GM19452 (cell line): Measurements from ENCODE around the gene UROC1.

Experiments used
- ATAC-seq: cut with Tn5 transposase; IDR thresholded peaks from one replicate; pipeline ENCODE4 v1.9.1; 2021; ENCODE audit not compliant: unreplicated experiment

Gene UROC1

GRCh38 chr3:126517986-126518778, 609 bp upstream of the UROC1 start:
- ATAC-seq = no peak

- no peak for ATAC-seq
Observed at GRCh38 chr3:126516936-126517290, 660 bp downstream of the UROC1 start.

- ATAC-seq = no peak
Observed at GRCh38 chr3:126516152-126516935, 1.2 kb downstream of the UROC1 start.

GRCh38 chr3:126515066-126515706, 2.4 kb downstream of the UROC1 start:
- no peak for ATAC-seq

- no peak for ATAC-seq
Observed at GRCh38 chr3:126514161-126514560, 3.4 kb downstream of the UROC1 start.

GRCh38 chr3:126512916-126513650, 4.5 kb downstream of the UROC1 start:
- no peak for ATAC-seq

GRCh38 chr3:126512026-126512425, 5.5 kb downstream of the UROC1 start:
- ATAC-seq = no peak

GRCh38 chr3:126511291-126511690, 6.3 kb downstream of the UROC1 start:
- no peak for ATAC-seq

- ATAC-seq = no peak
Observed at GRCh38 chr3:126510308-126510910, 7.2 kb downstream of the UROC1 start.

GRCh38 chr3:126509597-126510307, 7.8 kb downstream of the UROC1 start:
- no peak for ATAC-seq

- ATAC-seq = no peak
Observed at GRCh38 chr3:126508564-126508964, 9.0 kb downstream of the UROC1 start.

GRCh38 chr3:126507886-126508285, 9.7 kb downstream of the UROC1 start:
- no peak for ATAC-seq

GRCh38 chr3:126503701-126504100, 13.9 kb downstream of the UROC1 start:
- no peak for ATAC-seq

GRCh38 chr3:126502656-126503055, 14.9 kb downstream of the UROC1 start:
- ATAC-seq = no peak

GRCh38 chr3:126501736-126502135, 15.8 kb downstream of the UROC1 start:
- ATAC-seq = no peak

GRCh38 chr3:126501054-126501453, 16.5 kb downstream of the UROC1 start:
- ATAC-seq = no peak

- ATAC-seq = no peak
Observed at GRCh38 chr3:126500016-126500415, 17.6 kb downstream of the UROC1 start.

GRCh38 chr3:126499401-126499800, 18.2 kb downstream of the UROC1 start:
- ATAC-seq = no peak

GRCh38 chr3:126498929-126499328, 18.6 kb downstream of the UROC1 start:
- ATAC-seq = no peak

- ATAC-seq = no peak
Observed at GRCh38 chr3:126498461-126498860, 19.1 kb downstream of the UROC1 start.
